ENCODE data around the gene LDLRAP1. TPM values are rescaled to one million over a fixed set of nuclear protein-coding genes. Genes with fewer than 3 reads are reported as not detected.

LDLRAP1 gene
- total RNA-seq, 1 experiment from 2014 or later, result 14.5 TPM

- BruUV-seq (replicated peaks), result no TSS peak
- H3K9me3 Mint-ChIP-seq (ENCODE audit: unreplicated experiment), result no peaks in the 10 kb centered on the region
- CTCF ChIA-PET, result no interaction called here
- no peaks in the 10 kb centered on the region; the same call in 1 of the 2 replicates for H3K36me3 ChIP-seq (ENCODE audit: control insufficient read depth, insufficient read depth, low read length)
- no peak overlapping the region for H3K4me3 Mint-ChIP-seq (ENCODE audit: unreplicated experiment)
- H3K4me1 ChIP-seq, result peaks cover 11% of the 10 kb centered on the region; the same call in 1 of the 2 replicates
- H3K27ac Mint-ChIP-seq (ENCODE audit: unreplicated experiment), result no peak overlapping the region
- H3K27me3 Mint-ChIP-seq (ENCODE audit: insufficient read depth, unreplicated experiment), result no peaks in the 10 kb centered on the region
- TF ChIP-seq, protein P1, sequence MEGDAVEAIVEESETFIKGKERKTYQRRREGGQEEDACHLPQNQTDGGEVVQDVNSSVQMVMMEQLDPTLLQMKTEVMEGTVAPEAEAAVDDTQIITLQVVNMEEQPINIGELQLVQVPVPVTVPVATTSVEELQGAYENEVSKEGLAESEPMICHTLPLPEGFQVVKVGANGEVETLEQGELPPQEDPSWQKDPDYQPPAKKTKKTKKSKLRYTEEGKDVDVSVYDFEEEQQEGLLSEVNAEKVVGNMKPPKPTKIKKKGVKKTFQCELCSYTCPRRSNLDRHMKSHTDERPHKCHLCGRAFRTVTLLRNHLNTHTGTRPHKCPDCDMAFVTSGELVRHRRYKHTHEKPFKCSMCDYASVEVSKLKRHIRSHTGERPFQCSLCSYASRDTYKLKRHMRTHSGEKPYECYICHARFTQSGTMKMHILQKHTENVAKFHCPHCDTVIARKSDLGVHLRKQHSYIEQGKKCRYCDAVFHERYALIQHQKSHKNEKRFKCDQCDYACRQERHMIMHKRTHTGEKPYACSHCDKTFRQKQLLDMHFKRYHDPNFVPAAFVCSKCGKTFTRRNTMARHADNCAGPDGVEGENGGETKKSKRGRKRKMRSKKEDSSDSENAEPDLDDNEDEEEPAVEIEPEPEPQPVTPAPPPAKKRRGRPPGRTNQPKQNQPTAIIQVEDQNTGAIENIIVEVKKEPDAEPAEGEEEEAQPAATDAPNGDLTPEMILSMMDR (IDR thresholded peaks at IDR 0.05; ENCODE audit: insufficient read depth in 1 of 2, low read depth in 1 of 2, low read length in 1 of 2, severe bottlenecking in 1 of 2, unreplicated experiment in 1 of 2), result no peak
- peaks cover 9% of the 10 kb centered on the region for H3K4me1 Mint-ChIP-seq (ENCODE audit: low read depth, unreplicated experiment)
- H3K9me3 ChIP-seq, result no peaks in the 10 kb centered on the region
- H3K36me3 Mint-ChIP-seq (ENCODE audit: insufficient read depth, unreplicated experiment), result peaks cover 13% of the 10 kb centered on the region
- no peaks in the 10 kb centered on the region for H3K27me3 ChIP-seq (replicated peaks; ENCODE audit: control insufficient read depth, insufficient read depth, low read length)
- H3K4me3 ChIP-seq (ENCODE audit: low read depth, low read length), result no peak overlapping the region
- POLR2A ChIA-PET, result no interaction called here
- no peak for DNase-seq
- intact Hi-C loops (cut with micrococcal nuclease; ENCODE audit: unreplicated experiment), result no loop called here
These were observed 22.8 kb downstream of the LDLRAP1 start for GRCh38 chr1:25566176-25566729.

GRCh38 chr1:25566730-25567341 lies 23.4 kb downstream of the LDLRAP1 start:
- Histone ChIP-seq H3K9me3 (no peaks in the 10 kb centered on the region), H3K27me3 (replicated peaks; ENCODE audit: control insufficient read depth, insufficient read depth, low read length) (no peaks in the 10 kb centered on the region), H3K36me3 (ENCODE audit: control insufficient read depth, insufficient read depth, low read length) (no peaks in the 10 kb centered on the region; the same call in 1 of the 2 replicates), H3K4me1 (peaks cover 11% of the 10 kb centered on the region; the same call in 1 of the 2 replicates), H3K4me3 (ENCODE audit: low read depth, low read length) (no peak overlapping the region)
- Mint-ChIP-seq H3K9me3 (ENCODE audit: unreplicated experiment) (no peaks in the 10 kb centered on the region), H3K4me3 (ENCODE audit: unreplicated experiment) (no peak overlapping the region), H3K36me3 (ENCODE audit: insufficient read depth, unreplicated experiment) (peaks cover 13% of the 10 kb centered on the region), H3K27ac (ENCODE audit: unreplicated experiment) (no peak overlapping the region), H3K27me3 (ENCODE audit: insufficient read depth, unreplicated experiment) (no peaks in the 10 kb centered on the region), H3K4me1 (ENCODE audit: low read depth, unreplicated experiment) (peaks cover 9% of the 10 kb centered on the region)
- no peak for DNase-seq
- ChIA-PET CTCF (no interaction called here), POLR2A (no interaction called here)
- intact Hi-C loops (cut with micrococcal nuclease; ENCODE audit: unreplicated experiment), result no loop called here
- TF ChIP-seq, protein P1 (IDR thresholded peaks at IDR 0.05; ENCODE audit: insufficient read depth in 1 of 2, low read depth in 1 of 2, low read length in 1 of 2, severe bottlenecking in 1 of 2, unreplicated experiment in 1 of 2), result no peak
- no TSS peak for BruUV-seq (replicated peaks)

GRCh38 chr1:25567710-25568089 lies 24.3 kb downstream of the LDLRAP1 start:
- Mint-ChIP-seq H3K9me3 (ENCODE audit: unreplicated experiment) (no peaks in the 10 kb centered on the region), H3K27ac (ENCODE audit: unreplicated experiment) (no peak overlapping the region), H3K36me3 (ENCODE audit: insufficient read depth, unreplicated experiment) (peaks cover 7% of the 10 kb centered on the region), H3K4me3 (ENCODE audit: unreplicated experiment) (no peak overlapping the region), H3K4me1 (ENCODE audit: low read depth, unreplicated experiment) (peaks cover 9% of the 10 kb centered on the region), H3K27me3 (ENCODE audit: insufficient read depth, unreplicated experiment) (no peaks in the 10 kb centered on the region)
- ChIA-PET POLR2A (no interaction called here), CTCF (interaction anchor here (0.9 kb wide), 1 partner anchor 13 kb away, joined by 3 read pairs; no protein-coding TSS in a partner anchor)
- DNase-seq, result no peak
- Histone ChIP-seq H3K9me3 (no peaks in the 10 kb centered on the region), H3K4me3 (ENCODE audit: low read depth, low read length) (no peak overlapping the region), H3K27me3 (replicated peaks; ENCODE audit: control insufficient read depth, insufficient read depth, low read length) (no peaks in the 10 kb centered on the region), H3K36me3 (ENCODE audit: control insufficient read depth, insufficient read depth, low read length) (no peaks in the 10 kb centered on the region; the same call in 1 of the 2 replicates), H3K4me1 (peaks cover 14% of the 10 kb centered on the region)
- no TSS peak for BruUV-seq (replicated peaks)
- TF ChIP-seq, protein P1 (IDR thresholded peaks at IDR 0.05; ENCODE audit: insufficient read depth in 1 of 2, low read depth in 1 of 2, low read length in 1 of 2, severe bottlenecking in 1 of 2, unreplicated experiment in 1 of 2), result no peak
- intact Hi-C loops (cut with micrococcal nuclease; ENCODE audit: unreplicated experiment), result no loop called here

Measured in Caco-2 (cell line).